CD4-positive, alpha-beta T cell (primary cell): ENCODE measurements around the gene PDGFC. TPM values are rescaled to one million over a fixed set of nuclear protein-coding genes. Genes with fewer than 3 reads are reported as not detected.

ENCODE experiments used
- ATAC-seq: fragments of 200-7000 bp; cut with Tn5 transposase; one replicate; pipeline ENCODE4 v1.10.0; 2022; ENCODE audit warnings: mild to moderate bottlenecking; ENCODE audit not compliant: poor library complexity
- CTCF ChIA-PET: fragments of 350-600 bp; sonication (Branson Sonifier 250); formaldehyde crosslinking; loops from one replicate; lab custom pipeline; 2021; ENCODE audit warnings: antibody characterized with exemption, inconsistent platforms; lab: Charles Lee
- POLR2A ChIA-PET: fragments of 350-600 bp; sonication (Branson Sonifier 250); formaldehyde crosslinking; loops from one replicate; lab custom pipeline; 2021; ENCODE audit warnings: antibody characterized with exemption, inconsistent platforms; lab: Charles Lee
- DNase-seq, 14 experiments: peaks; one replicate each; pipeline ENCODE4 v3.0.0-alpha.2; 2013 to 2020; ENCODE audit warnings: mixed read lengths in 2 of 14
- H3K27ac ChIP-seq, 2 donors: one replicate each; pipeline versions ENCODE4 v1.5.1 to v1.7.0; 2013; ENCODE audit warnings: low read length in 2 of 2, low read depth in 1 of 2, mild to moderate bottlenecking in 1 of 2
- H3K27me3 ChIP-seq, 2 experiments: 1 replicate in 1 of 2; 2 replicates in 1 of 2; pipeline versions ENCODE4 v1.6.1 to v1.7.0; 2013; ENCODE audit warnings: low read length in 2 of 2, control low read depth in 1 of 2, mild to moderate bottlenecking in 1 of 2, moderate library complexity in 1 of 2; ENCODE audit not compliant: insufficient read depth in 2 of 2, control insufficient read depth in 1 of 2
- H3K36me3 ChIP-seq: one replicate; pipeline ENCODE4 v1.6.1; 2013; ENCODE audit warnings: low read length, control low read depth; ENCODE audit not compliant: insufficient read depth
- H3K4me1 ChIP-seq: one replicate; pipeline ENCODE4 v1.6.1; 2013; ENCODE audit warnings: low read length, control low read depth; ENCODE audit not compliant: insufficient read depth
- H3K4me3 ChIP-seq: one replicate; pipeline ENCODE4 v1.5.1; 2013; ENCODE audit warnings: mild to moderate bottlenecking, low read length, moderate library complexity
- H3K9me3 ChIP-seq, 2 experiments: 1 replicate in 1 of 2; 2 replicates in 1 of 2; pipeline versions ENCODE4 v1.6.1 to v1.7.0; 2013; ENCODE audit warnings: low read length in 2 of 2, mild to moderate bottlenecking in 2 of 2, control low read depth in 1 of 2, moderate library complexity in 1 of 2; ENCODE audit not compliant: control insufficient read depth in 1 of 2, insufficient read depth in 1 of 2
- H3K27ac Mint-ChIP-seq: one replicate; pipeline ENCODE4 v1.8.0; 2020; ENCODE audit warnings: mixed read lengths
- H3K27me3 Mint-ChIP-seq: one replicate; pipeline ENCODE4 v1.8.0; 2021; ENCODE audit warnings: mixed read lengths
- H3K36me3 Mint-ChIP-seq: one replicate; pipeline ENCODE4 v1.8.0; 2021; ENCODE audit warnings: low read depth, mixed read lengths
- H3K4me1 Mint-ChIP-seq: one replicate; pipeline ENCODE4 v1.8.0; 2021; ENCODE audit warnings: low read depth, mixed read lengths
- H3K4me3 Mint-ChIP-seq: one replicate; pipeline ENCODE4 v1.8.0; 2020; ENCODE audit warnings: mild to moderate bottlenecking, mixed read lengths
- H3K9me3 Mint-ChIP-seq: one replicate; pipeline ENCODE4 v1.8.0; 2020; ENCODE audit warnings: mixed read lengths
- intact Hi-C, 2 experiments: fragments of 100-400 bp; cut with DNase I in 1 of 2; cut with micrococcal nuclease in 1 of 2; formaldehyde crosslinking; loops; one replicate each; pipeline versions ENCODE4 v1.15.1 to v1.9.0; 2023 to 2025; cut with DNase I, micrococcal nuclease
- total RNA-seq, 174 experiments: library from RNA in 2 of 174; stranded (reverse) in 2 of 174; gene quantifications; one replicate each; pipeline ENCODE4 v1.2.3 and lab custom pipeline; 2021 to 2026
- TF ChIP-seq, protein P1 (sequence below): fragments of 200-600 bp; IDR thresholded peaks from one replicate; pipeline ENCODE4 v1.8.0; 2022; ENCODE audit warnings: antibody characterized with exemption, mild to moderate bottlenecking

The PDGFC gene
- total RNA-seq, 2 experiments from 2014 or later: not detected

- Mint-ChIP-seq H3K9me3 (no peaks in the 10 kb centered on the region), H3K36me3 (no peaks in the 10 kb centered on the region), H3K4me1 (no peaks in the 10 kb centered on the region), H3K4me3 (no peak overlapping the region), H3K27me3 (no peaks in the 10 kb centered on the region), H3K27ac (no peak overlapping the region)
- Histone ChIP-seq H3K4me1 (no peaks in the 10 kb centered on the region), H3K9me3 (peaks cover 0 to 7% of the 10 kb centered on the region in 2 experiments), H3K36me3 (no peaks in the 10 kb centered on the region), H3K27ac (no peak overlapping the region), H3K4me3 (no peak overlapping the region), H3K27me3 (no peaks in the 10 kb centered on the region)
- ATAC-seq (no peak), DNase-seq (no peak)
- TF ChIP-seq, protein P1, sequence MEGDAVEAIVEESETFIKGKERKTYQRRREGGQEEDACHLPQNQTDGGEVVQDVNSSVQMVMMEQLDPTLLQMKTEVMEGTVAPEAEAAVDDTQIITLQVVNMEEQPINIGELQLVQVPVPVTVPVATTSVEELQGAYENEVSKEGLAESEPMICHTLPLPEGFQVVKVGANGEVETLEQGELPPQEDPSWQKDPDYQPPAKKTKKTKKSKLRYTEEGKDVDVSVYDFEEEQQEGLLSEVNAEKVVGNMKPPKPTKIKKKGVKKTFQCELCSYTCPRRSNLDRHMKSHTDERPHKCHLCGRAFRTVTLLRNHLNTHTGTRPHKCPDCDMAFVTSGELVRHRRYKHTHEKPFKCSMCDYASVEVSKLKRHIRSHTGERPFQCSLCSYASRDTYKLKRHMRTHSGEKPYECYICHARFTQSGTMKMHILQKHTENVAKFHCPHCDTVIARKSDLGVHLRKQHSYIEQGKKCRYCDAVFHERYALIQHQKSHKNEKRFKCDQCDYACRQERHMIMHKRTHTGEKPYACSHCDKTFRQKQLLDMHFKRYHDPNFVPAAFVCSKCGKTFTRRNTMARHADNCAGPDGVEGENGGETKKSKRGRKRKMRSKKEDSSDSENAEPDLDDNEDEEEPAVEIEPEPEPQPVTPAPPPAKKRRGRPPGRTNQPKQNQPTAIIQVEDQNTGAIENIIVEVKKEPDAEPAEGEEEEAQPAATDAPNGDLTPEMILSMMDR: no peak
- ChIA-PET POLR2A (no interaction called here), CTCF (no interaction called here)
- intact Hi-C loops: no loop called here
Observed at GRCh38 chr4:156827519-156827918, 144.1 kb downstream of the PDGFC start.

DNA sequence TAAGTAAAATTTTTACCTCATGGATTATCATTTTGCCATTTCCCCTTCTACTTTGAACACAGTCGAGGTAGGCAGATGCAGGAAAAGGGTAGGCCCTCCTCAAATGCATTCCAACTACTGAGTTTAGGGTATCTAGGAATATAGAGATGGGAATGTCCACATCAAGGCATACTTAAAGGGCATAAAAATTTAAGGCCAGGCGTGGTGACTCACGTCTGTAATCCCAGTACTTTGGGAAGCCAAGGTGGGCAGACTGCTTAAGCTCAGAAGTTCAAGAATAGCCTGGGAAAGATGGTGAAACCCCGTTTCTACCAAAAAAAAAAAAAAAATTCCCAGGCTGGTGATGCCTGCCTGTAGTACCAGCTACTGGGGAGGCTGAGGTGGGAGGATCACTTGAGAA lies 146.5 kb downstream of the PDGFC start:
- H3K36me3 ChIP-seq: no peaks in the 10 kb centered on the region
- H3K4me1 Mint-ChIP-seq: no peaks in the 10 kb centered on the region
- CTCF ChIA-PET: interaction anchor here (0.7 kb wide), 1 partner anchor 187 kb away, joined by 3 read pairs; no protein-coding TSS in a partner anchor
- TF ChIP-seq, protein P1: no peak
- H3K4me1 ChIP-seq: no peaks in the 10 kb centered on the region
- peaks cover 0 to 4% of the 10 kb centered on the region in 2 experiments for H3K9me3 ChIP-seq
- no peak overlapping the region for H3K4me3 ChIP-seq
- no peaks in the 10 kb centered on the region for H3K9me3 Mint-ChIP-seq
- no peaks in the 10 kb centered on the region for H3K27me3 Mint-ChIP-seq
- H3K27ac ChIP-seq: no peak overlapping the region
- ATAC-seq (no peak), DNase-seq (no peak)
- intact Hi-C loops: no loop called here
- H3K27me3 ChIP-seq: no peaks in the 10 kb centered on the region
- H3K27ac Mint-ChIP-seq: no peak overlapping the region
- POLR2A ChIA-PET: no interaction called here
- no peak overlapping the region for H3K4me3 Mint-ChIP-seq
- no peaks in the 10 kb centered on the region for H3K36me3 Mint-ChIP-seq

GRCh38 chr4:156824451-156825060 lies 147.0 kb downstream of the PDGFC start:
- no peaks in the 10 kb centered on the region for H3K36me3 ChIP-seq
- no peak overlapping the region for H3K27ac ChIP-seq
- no peak overlapping the region for H3K4me3 Mint-ChIP-seq
- H3K27me3 Mint-ChIP-seq: no peaks in the 10 kb centered on the region
- CTCF ChIA-PET: interaction anchor here (0.7 kb wide), 1 partner anchor 186 kb away, joined by 3 read pairs; no protein-coding TSS in a partner anchor
- no peaks in the 10 kb centered on the region for H3K27me3 ChIP-seq
- H3K4me1 Mint-ChIP-seq: no peaks in the 10 kb centered on the region
- H3K4me1 ChIP-seq: no peaks in the 10 kb centered on the region
- ATAC-seq (no peak), DNase-seq (no peak)
- no peaks in the 10 kb centered on the region for H3K36me3 Mint-ChIP-seq
- H3K27ac Mint-ChIP-seq: no peak overlapping the region
- intact Hi-C loops: no loop called here
- no peaks in the 10 kb centered on the region for H3K9me3 Mint-ChIP-seq
- H3K9me3 ChIP-seq: peaks cover 0 to 4% of the 10 kb centered on the region in 2 experiments
- POLR2A ChIA-PET: no interaction called here
- TF ChIP-seq, protein P1: no peak
- no peak overlapping the region for H3K4me3 ChIP-seq
